Measurements from ENCODE around the gene FYN. TPM values are rescaled to one million over a fixed set of nuclear protein-coding genes. Genes with fewer than 3 reads are reported as not detected.
A peak's percentile ranks its signal among the peaks of the same experiment; 100 is the strongest.

FYN gene
- total RNA-seq (97.6 TPM), polyA plus RNA-seq (93.9 TPM)
- long read RNA-seq, donor 1, partial matches to known transcripts: 0 of 1 reads
- long read RNA-seq, donor 1, other reads (novel, unspliced or antisense): 0 of 1 reads
- long read RNA-seq, donor 2: 0 reads
- long read RNA-seq, donor 3, transcript FYN-205 (14 exons, 3,234 nt): minor isoform, 6 of 66 reads
- long read RNA-seq, donor 3, transcript FYN-209 (5 exons, 799 nt): major isoform, 11 of 66 reads
- long read RNA-seq, donor 3, partial matches to known transcripts: 46 of 66 reads
- long read RNA-seq, donor 3, other reads (novel, unspliced or antisense): 0 of 66 reads
- long read RNA-seq, donor 4, partial matches to known transcripts: 0 of 12 reads
- long read RNA-seq, donor 4, other reads (novel, unspliced or antisense): 0 of 12 reads
- long read RNA-seq, donor 5, transcript FYN-209 (5 exons, 799 nt): major isoform, 5 of 54 reads
- long read RNA-seq, donor 5, partial matches to known transcripts: 34 of 54 reads
- long read RNA-seq, donor 5, other reads (novel, unspliced or antisense): 0 of 54 reads
- long read RNA-seq, donor 6, partial matches to known transcripts: 0 of 9 reads
- long read RNA-seq, donor 6, other reads (novel, unspliced or antisense): 0 of 9 reads
- long read RNA-seq, donor 7, partial matches to known transcripts: 6 of 13 reads
- long read RNA-seq, donor 7, other reads (novel, unspliced or antisense): 0 of 13 reads
- long read RNA-seq, donor 8, partial matches to known transcripts: 0 of 5 reads
- long read RNA-seq, donor 8, other reads (novel, unspliced or antisense): 0 of 5 reads
- long read RNA-seq, donor 9, transcript FYN-205 (14 exons, 3,234 nt): major isoform, 6 of 24 reads
- long read RNA-seq, donor 9, partial matches to known transcripts: 10 of 24 reads
- long read RNA-seq, donor 9, other reads (novel, unspliced or antisense): 0 of 24 reads
- long read RNA-seq, donor 10, partial matches to known transcripts: 18 of 26 reads
- long read RNA-seq, donor 10, other reads (novel, unspliced or antisense): 0 of 26 reads

DNA sequence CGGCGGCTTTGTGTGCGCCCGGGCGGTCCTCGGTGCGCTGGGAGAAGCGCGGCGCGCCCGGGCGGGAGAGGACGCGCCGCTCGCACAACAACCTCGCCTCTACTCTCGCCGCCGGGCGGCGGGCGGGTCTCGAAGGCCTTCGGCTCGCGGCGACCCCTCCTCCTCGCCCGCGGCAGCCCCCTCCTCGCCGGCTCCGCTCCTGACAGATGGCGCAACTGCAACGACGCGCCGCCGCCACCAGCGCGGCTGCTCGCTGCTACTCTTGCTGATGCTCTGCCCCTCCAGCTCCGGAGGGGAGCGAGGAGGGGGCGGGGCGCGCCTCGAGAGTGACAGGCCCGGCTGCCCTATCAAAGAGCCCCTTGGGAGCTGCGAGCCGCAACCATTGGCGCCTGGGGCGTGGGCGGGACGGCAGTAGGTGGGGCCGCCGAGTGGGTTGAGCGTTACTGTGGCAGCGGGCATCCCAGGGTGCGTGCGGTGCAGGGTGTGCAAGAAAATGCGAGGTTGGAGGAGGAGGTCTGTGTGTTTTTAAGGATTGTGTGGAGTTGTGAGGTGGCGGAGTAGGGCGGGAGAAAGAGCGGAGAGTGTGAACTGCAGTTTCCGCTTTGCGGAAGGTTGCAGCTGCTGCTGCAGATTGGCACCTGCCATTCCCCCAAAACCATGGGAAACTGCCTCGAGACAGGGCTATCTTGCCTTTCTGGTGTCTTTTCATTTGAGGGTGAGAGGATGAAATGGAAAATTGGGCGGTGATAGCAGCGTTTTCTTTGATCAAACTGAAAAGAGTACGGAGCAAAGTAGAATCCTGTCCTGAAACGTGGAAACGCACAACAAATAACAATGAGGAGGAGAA lies at the start of gene FYN:
TSS of gene FYN (minus strand) at position 275 of the 847 bp plus-strand sequence. CDS start 153,401 bp downstream, outside the sequence.
- DNase-seq (ENCODE audit: low read depth in 6 of 9, low spot score in 9 of 9): peak; percentile 85 to 99 (median 98)
- WGBS: under 1% methylated on average over 75 of the region's 75 CpGs
- peak within 1 kb of the TSS; percentile 62 to 72 for H3K4me3 ChIP-seq (ENCODE audit: low read length in 2 of 2)

DNA sequence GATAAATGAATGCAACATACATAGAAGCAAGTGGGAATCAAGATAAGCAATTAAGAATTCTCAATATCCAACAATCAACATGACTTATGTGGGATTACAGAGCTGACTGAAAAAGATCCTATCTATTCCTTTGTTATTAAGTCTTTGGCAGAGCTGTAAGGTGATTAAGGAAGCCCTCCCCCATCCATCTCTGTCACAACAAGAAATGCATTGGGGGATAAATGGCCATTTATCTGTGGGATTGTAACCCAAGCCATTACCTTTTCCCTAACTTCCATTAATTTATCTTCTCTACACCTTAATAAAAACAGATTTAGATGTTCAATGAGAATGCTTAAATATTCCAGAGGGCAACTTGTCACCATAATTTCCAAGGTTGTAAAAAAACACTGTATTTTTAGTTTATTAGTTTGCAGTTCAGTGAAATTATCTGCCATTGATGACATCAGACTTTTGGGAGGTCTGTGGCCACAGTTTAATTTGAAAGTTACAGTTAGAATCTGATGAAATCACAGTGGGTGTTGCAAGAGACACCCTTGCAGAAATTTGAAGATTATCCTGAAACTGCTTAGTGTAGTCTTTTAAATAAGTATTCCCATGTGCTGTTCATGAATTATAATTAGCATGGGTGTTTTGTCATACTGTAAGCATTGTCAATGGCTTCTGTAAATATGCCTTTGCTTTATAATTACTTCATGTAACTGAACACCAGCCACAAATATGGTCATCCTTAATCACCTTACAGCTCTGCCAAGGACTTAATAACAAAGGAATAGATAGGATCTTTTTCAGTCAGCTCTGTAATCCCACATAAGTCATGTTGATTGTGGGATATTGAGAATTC lies 49.4 kb upstream of the FYN start:
- no peaks in the 10 kb centered on the region for H3K4me1 ChIP-seq (ENCODE audit: control insufficient read depth in 2 of 2, insufficient read depth in 2 of 2, low read length in 2 of 2)
- DNase-seq (ENCODE audit: low read depth in 6 of 9, low spot score in 9 of 9): no peak

More for the DNA sequence above, at the start of gene FYN:
- no peaks in the 10 kb centered on the region for H3K36me3 ChIP-seq (ENCODE audit: control insufficient read depth in 2 of 2, insufficient read depth in 2 of 2, low read length in 1 of 2)
- H3K27me3 ChIP-seq (ENCODE audit: control insufficient read depth in 2 of 2, insufficient read depth in 1 of 2, low read length in 1 of 2): no peaks in the 10 kb centered on the region
- H3K4me1 ChIP-seq (ENCODE audit: control insufficient read depth in 2 of 2, insufficient read depth in 2 of 2, low read length in 2 of 2): peaks cover 18 to 30% of the 10 kb centered on the region in 2 donors
- H3K27ac ChIP-seq (ENCODE audit: low read depth in 1 of 2, low read length in 1 of 2): peak within 1 kb of the TSS; percentile 93 to 94
- H3K9me3 ChIP-seq (ENCODE audit: control insufficient read depth in 2 of 2, insufficient read depth in 1 of 2, low read length in 1 of 2): no peaks in the 10 kb centered on the region

DNA sequence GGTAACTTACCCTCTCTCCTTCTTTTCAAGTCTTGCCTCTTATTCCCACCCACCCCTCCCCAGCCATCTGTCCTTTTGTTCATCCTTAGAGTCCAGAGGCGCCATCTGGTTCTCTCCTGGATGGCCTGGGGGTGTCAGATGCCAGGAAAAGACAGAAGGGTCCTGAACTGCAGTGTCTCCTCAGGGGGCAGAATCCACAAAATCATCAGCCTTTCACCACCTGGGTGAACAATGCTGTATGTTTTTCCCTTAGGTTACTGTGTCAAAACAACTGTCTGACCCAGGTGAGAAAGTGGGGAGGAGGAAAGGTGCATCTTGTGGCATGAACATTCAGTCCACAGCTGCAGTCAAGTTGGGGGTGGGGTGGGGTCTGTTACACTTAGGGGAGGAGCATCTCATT lies 47.9 kb upstream of the FYN start:
- Histone ChIP-seq H3K9me3 (ENCODE audit: control insufficient read depth in 2 of 2, insufficient read depth in 1 of 2, low read length in 1 of 2) (no peaks in the 10 kb centered on the region), H3K27me3 (ENCODE audit: control insufficient read depth in 2 of 2, insufficient read depth in 1 of 2, low read length in 1 of 2) (no peaks in the 10 kb centered on the region), H3K4me3 (ENCODE audit: low read length in 2 of 2) (no peak overlapping the region), H3K36me3 (ENCODE audit: control insufficient read depth in 2 of 2, insufficient read depth in 2 of 2, low read length in 1 of 2) (no peaks in the 10 kb centered on the region), H3K27ac (ENCODE audit: low read depth in 1 of 2, low read length in 1 of 2) (no peak overlapping the region), H3K4me1 (ENCODE audit: control insufficient read depth in 2 of 2, insufficient read depth in 2 of 2, low read length in 2 of 2) (no peaks in the 10 kb centered on the region)
- no peak for DNase-seq (ENCODE audit: low read depth in 6 of 9, low spot score in 9 of 9)
- WGBS: 95% methylated on average over 1 of the region's 1 CpG

More for the DNA sequence above, 49.4 kb upstream of the FYN start:
- H3K36me3 ChIP-seq (ENCODE audit: control insufficient read depth in 2 of 2, insufficient read depth in 2 of 2, low read length in 1 of 2): no peaks in the 10 kb centered on the region
- H3K27ac ChIP-seq (ENCODE audit: low read depth in 1 of 2, low read length in 1 of 2): no peak overlapping the region
- no peaks in the 10 kb centered on the region for H3K9me3 ChIP-seq (ENCODE audit: control insufficient read depth in 2 of 2, insufficient read depth in 1 of 2, low read length in 1 of 2)
- H3K4me3 ChIP-seq (ENCODE audit: low read length in 2 of 2): no peak overlapping the region
- H3K27me3 ChIP-seq (ENCODE audit: control insufficient read depth in 2 of 2, insufficient read depth in 1 of 2, low read length in 1 of 2): no peaks in the 10 kb centered on the region

DNA sequence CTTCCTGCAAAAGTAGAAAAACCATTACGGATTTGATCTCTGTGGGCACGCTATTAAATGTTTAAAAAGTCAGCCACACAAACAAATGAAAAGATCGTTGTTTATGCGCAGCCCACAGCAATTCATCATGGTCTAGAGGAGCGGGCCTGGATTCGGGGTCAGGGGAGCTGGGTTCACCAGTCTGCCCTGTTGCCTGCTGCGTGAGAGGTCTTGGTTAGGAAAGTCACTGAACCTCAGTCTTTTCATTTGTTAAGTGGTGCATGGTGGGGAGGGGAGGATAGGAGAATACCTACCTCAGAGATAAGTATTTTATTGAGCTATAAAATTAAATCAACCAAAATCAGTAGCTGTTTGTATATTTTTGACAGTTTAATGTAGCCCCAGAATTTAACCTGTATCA lies 47.3 kb upstream of the FYN start:
- Histone ChIP-seq H3K36me3 (ENCODE audit: control insufficient read depth in 2 of 2, insufficient read depth in 2 of 2, low read length in 1 of 2) (no peaks in the 10 kb centered on the region), H3K4me3 (ENCODE audit: low read length in 2 of 2) (no peak overlapping the region), H3K27me3 (ENCODE audit: control insufficient read depth in 2 of 2, insufficient read depth in 1 of 2, low read length in 1 of 2) (no peaks in the 10 kb centered on the region), H3K27ac (ENCODE audit: low read depth in 1 of 2, low read length in 1 of 2) (no peak overlapping the region), H3K9me3 (ENCODE audit: control insufficient read depth in 2 of 2, insufficient read depth in 1 of 2, low read length in 1 of 2) (no peaks in the 10 kb centered on the region), H3K4me1 (ENCODE audit: control insufficient read depth in 2 of 2, insufficient read depth in 2 of 2, low read length in 2 of 2) (no peaks in the 10 kb centered on the region)
- WGBS: 96% methylated on average over 7 of the region's 7 CpGs
- DNase-seq (ENCODE audit: low read depth in 6 of 9, low spot score in 9 of 9): no peak

DNA sequence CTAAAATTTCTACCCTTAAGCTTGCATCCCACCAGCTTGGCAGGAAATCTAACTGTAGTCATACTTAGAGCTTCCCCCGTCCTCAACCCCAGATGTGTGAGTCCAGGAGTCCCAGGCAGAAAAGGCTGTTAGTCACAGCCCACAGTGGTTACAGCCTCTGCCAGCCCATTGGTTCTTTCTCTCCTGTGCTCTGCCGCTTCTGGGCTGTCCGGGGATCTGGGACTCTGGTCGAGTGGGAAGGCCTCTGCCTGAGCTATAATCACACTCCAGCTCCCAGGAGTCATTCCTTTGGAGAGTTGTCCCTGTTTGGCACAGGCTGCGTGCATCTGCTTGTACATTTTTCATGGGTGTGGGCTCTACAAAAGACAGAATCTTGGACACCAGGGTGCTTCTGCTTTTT lies 45.6 kb upstream of the FYN start:
- H3K4me1 ChIP-seq (ENCODE audit: control insufficient read depth in 2 of 2, insufficient read depth in 2 of 2, low read length in 2 of 2): no peaks in the 10 kb centered on the region
- 95% methylated on average over 5 of the region's 5 CpGs for WGBS
- H3K4me3 ChIP-seq (ENCODE audit: low read length in 2 of 2): no peak overlapping the region
- no peaks in the 10 kb centered on the region for H3K36me3 ChIP-seq (ENCODE audit: control insufficient read depth in 2 of 2, insufficient read depth in 2 of 2, low read length in 1 of 2)
- H3K9me3 ChIP-seq (ENCODE audit: control insufficient read depth in 2 of 2, insufficient read depth in 1 of 2, low read length in 1 of 2): no peaks in the 10 kb centered on the region
- H3K27ac ChIP-seq (ENCODE audit: low read depth in 1 of 2, low read length in 1 of 2): no peak overlapping the region
- no peaks in the 10 kb centered on the region for H3K27me3 ChIP-seq (ENCODE audit: control insufficient read depth in 2 of 2, insufficient read depth in 1 of 2, low read length in 1 of 2)
- DNase-seq (ENCODE audit: low read depth in 6 of 9, low spot score in 9 of 9): no peak

DNA sequence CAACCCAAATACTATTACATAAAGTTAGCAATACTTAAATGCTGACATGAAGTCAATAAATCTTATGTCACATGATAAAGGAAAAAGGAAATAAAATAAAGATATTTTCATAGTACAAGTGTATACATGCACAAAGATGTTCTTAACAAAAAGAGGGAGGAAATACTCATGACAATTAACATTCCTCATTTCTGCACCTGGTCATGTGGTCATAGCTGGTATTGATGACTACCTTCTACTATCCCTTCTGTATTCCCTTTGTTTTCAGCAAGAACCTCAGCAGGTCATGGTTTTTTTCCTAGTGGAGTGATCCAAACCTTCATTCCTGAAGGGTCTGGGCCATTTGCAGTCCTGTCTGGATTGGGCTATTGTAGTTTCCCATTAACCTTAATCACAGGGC lies 43.5 kb upstream of the FYN start:
- no peaks in the 10 kb centered on the region for H3K4me1 ChIP-seq (ENCODE audit: control insufficient read depth in 2 of 2, insufficient read depth in 2 of 2, low read length in 2 of 2)
- DNase-seq (ENCODE audit: low read depth in 6 of 9, low spot score in 9 of 9): no peak
- H3K27me3 ChIP-seq (ENCODE audit: control insufficient read depth in 2 of 2, insufficient read depth in 1 of 2, low read length in 1 of 2): no peaks in the 10 kb centered on the region
- no peak overlapping the region for H3K4me3 ChIP-seq (ENCODE audit: low read length in 2 of 2)
- H3K36me3 ChIP-seq (ENCODE audit: control insufficient read depth in 2 of 2, insufficient read depth in 2 of 2, low read length in 1 of 2): no peaks in the 10 kb centered on the region
- H3K27ac ChIP-seq (ENCODE audit: low read depth in 1 of 2, low read length in 1 of 2): no peak overlapping the region
- no peaks in the 10 kb centered on the region for H3K9me3 ChIP-seq (ENCODE audit: control insufficient read depth in 2 of 2, insufficient read depth in 1 of 2, low read length in 1 of 2)

DNA sequence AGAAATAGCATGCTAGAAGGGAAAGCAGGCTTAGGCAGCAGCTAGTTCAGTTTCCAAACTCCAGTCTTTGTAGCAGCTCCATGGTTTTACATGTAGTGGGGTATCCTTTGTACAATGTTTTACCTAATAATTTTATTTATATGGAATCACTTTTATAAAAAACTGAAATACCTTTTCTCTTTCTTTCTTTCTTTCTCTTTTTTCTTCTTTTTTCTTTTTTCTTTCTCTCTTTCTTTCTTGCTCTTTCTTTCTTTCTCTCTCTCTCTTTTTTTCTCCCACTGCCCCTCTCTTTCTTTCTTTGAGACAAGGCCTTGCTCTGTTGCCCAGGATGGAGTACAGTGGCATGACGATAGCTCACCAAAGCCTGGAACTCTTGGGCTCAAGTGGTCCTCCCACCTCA lies 41.4 kb upstream of the FYN start:
- Histone ChIP-seq H3K27ac (ENCODE audit: low read depth in 1 of 2, low read length in 1 of 2) (no peak overlapping the region), H3K4me3 (ENCODE audit: low read length in 2 of 2) (no peak overlapping the region), H3K9me3 (ENCODE audit: control insufficient read depth in 2 of 2, insufficient read depth in 1 of 2, low read length in 1 of 2) (no peaks in the 10 kb centered on the region), H3K4me1 (ENCODE audit: control insufficient read depth in 2 of 2, insufficient read depth in 2 of 2, low read length in 2 of 2) (no peaks in the 10 kb centered on the region), H3K27me3 (ENCODE audit: control insufficient read depth in 2 of 2, insufficient read depth in 1 of 2, low read length in 1 of 2) (no peaks in the 10 kb centered on the region), H3K36me3 (ENCODE audit: control insufficient read depth in 2 of 2, insufficient read depth in 2 of 2, low read length in 1 of 2) (no peaks in the 10 kb centered on the region)
- no peak for DNase-seq (ENCODE audit: low read depth in 6 of 9, low spot score in 9 of 9)
- 98% methylated on average over 1 of the region's 1 CpG for WGBS

DNA sequence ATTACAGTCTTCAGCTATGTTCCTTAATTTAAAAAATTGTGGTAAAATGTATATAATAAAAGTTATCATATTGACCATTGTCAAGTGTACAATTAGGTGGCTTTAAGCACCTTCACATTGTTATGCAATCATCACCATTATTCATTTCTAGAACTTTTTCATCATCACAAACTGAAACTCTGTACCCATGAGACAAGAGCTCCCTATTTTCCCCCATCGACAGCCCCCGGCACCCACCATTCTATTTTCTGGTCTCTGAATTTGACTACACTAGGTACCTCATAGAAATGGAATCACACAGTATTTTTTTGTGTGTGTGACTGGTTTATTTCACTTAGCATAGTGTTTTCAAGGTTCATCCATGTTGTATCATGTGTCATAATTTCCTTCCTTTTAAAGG lies 39.7 kb upstream of the FYN start:
- WGBS: 95% methylated on average over 2 of the region's 2 CpGs
- H3K27me3 ChIP-seq (ENCODE audit: control insufficient read depth in 2 of 2, insufficient read depth in 1 of 2, low read length in 1 of 2): no peaks in the 10 kb centered on the region
- no peaks in the 10 kb centered on the region for H3K36me3 ChIP-seq (ENCODE audit: control insufficient read depth in 2 of 2, insufficient read depth in 2 of 2, low read length in 1 of 2)
- DNase-seq (ENCODE audit: low read depth in 6 of 9, low spot score in 9 of 9): no peak
- no peak overlapping the region for H3K27ac ChIP-seq (ENCODE audit: low read depth in 1 of 2, low read length in 1 of 2)
- H3K9me3 ChIP-seq (ENCODE audit: control insufficient read depth in 2 of 2, insufficient read depth in 1 of 2, low read length in 1 of 2): no peaks in the 10 kb centered on the region
- no peaks in the 10 kb centered on the region for H3K4me1 ChIP-seq (ENCODE audit: control insufficient read depth in 2 of 2, insufficient read depth in 2 of 2, low read length in 2 of 2)
- no peak overlapping the region for H3K4me3 ChIP-seq (ENCODE audit: low read length in 2 of 2)
